Nephron progenitor cell (in vitro differentiated cells): Measurements from ENCODE around the gene MMS19.
A peak's percentile ranks its signal among the peaks of the same experiment; 100 is the strongest.

Source experiments
- DNase-seq: peaks from one replicate; pipeline ENCODE4 v3.0.0; 2021
- H3K27ac Mint-ChIP-seq: 2 replicates; pipeline ENCODE4 v1.8.0; 2021; ENCODE audit warnings: mild to moderate bottlenecking, moderate library complexity, mixed read lengths
- H3K27me3 Mint-ChIP-seq: 2 replicates; pipeline ENCODE4 v1.8.0; 2021; ENCODE audit warnings: mild to moderate bottlenecking, low read depth, mixed read lengths; ENCODE audit not compliant: poor library complexity
- H3K36me3 Mint-ChIP-seq: 2 replicates; pipeline ENCODE4 v1.8.0; 2021; ENCODE audit warnings: low read depth, mixed read lengths
- H3K4me1 Mint-ChIP-seq: 2 replicates; pipeline ENCODE4 v1.8.0; 2021; ENCODE audit warnings: mixed read lengths
- H3K4me3 Mint-ChIP-seq: 2 replicates; pipeline ENCODE4 v1.8.0; 2021; ENCODE audit warnings: mild to moderate bottlenecking, moderate library complexity, mixed read lengths
- H3K9me3 Mint-ChIP-seq: 2 replicates; pipeline ENCODE4 v1.8.0; 2021; ENCODE audit warnings: mild to moderate bottlenecking, moderate library complexity, mixed read lengths
- TF ChIP-seq, protein P1 (sequence below): fragments of 200-600 bp; sonication (generic); IDR thresholded peaks from 2 replicates; pipeline ENCODE4 v1.5.0; 2021; ENCODE audit warnings: antibody characterized with exemption

Gene MMS19

DNA sequence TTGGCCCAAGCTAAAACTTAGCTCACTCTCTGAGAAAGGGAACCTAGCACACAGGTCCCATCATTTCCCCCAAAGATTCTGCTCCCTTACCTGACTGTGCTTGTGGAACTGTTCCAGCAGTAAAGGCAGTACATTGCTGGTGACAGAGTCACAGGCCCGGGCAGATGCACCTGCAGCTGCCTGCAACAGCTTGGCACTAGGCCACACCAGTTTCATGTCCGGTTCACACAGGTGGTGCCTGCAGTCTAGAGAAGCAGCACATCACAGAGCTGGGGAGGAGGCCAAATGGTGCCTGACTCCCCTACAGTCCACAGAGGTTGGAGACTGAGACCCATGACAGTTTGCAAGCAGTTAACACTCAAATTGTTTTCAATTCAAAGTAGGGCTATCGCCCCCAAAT, 30.1 kb downstream of the MMS19 start:
- H3K4me1 Mint-ChIP-seq = no peaks in the 10 kb centered on the region

DNA sequence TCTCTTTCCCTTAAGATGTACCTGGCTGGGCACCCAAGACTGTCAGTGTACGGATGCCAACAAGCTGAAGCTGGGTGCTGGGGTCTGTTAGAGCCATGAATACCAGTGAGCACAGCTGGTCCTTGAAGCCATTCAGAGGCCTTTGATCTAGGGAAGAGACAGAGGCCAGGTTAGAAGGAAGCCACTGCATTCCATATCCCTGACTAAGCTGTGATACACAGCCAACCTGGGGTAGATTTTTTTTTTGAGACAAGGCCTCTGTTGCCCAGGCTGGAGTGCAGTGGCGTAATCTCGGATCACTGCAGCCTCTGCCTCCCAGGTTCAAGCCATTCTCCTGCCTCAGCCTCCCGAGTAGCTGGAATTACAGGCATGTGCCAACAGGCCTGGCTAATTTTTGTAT, 31.5 kb downstream of the MMS19 start:
- Mint-ChIP-seq H3K4me1 (no peaks in the 10 kb centered on the region), H3K9me3 (no peaks in the 10 kb centered on the region), H3K27me3 (no peaks in the 10 kb centered on the region), H3K36me3 (peaks cover 42% of the 10 kb centered on the region), H3K27ac (no peak overlapping the region), H3K4me3 (no peak overlapping the region)
- DNase-seq = no peak
- TF ChIP-seq, protein P1, sequence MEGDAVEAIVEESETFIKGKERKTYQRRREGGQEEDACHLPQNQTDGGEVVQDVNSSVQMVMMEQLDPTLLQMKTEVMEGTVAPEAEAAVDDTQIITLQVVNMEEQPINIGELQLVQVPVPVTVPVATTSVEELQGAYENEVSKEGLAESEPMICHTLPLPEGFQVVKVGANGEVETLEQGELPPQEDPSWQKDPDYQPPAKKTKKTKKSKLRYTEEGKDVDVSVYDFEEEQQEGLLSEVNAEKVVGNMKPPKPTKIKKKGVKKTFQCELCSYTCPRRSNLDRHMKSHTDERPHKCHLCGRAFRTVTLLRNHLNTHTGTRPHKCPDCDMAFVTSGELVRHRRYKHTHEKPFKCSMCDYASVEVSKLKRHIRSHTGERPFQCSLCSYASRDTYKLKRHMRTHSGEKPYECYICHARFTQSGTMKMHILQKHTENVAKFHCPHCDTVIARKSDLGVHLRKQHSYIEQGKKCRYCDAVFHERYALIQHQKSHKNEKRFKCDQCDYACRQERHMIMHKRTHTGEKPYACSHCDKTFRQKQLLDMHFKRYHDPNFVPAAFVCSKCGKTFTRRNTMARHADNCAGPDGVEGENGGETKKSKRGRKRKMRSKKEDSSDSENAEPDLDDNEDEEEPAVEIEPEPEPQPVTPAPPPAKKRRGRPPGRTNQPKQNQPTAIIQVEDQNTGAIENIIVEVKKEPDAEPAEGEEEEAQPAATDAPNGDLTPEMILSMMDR = no peak

More for the DNA sequence above, 30.1 kb downstream of the MMS19 start:
- Mint-ChIP-seq H3K36me3 (peaks cover 37% of the 10 kb centered on the region), H3K27me3 (no peaks in the 10 kb centered on the region), H3K9me3 (no peaks in the 10 kb centered on the region), H3K4me3 (no peak overlapping the region), H3K27ac (no peak overlapping the region)
- DNase-seq = no peak
- TF ChIP-seq, protein P1 = no peak

DNA sequence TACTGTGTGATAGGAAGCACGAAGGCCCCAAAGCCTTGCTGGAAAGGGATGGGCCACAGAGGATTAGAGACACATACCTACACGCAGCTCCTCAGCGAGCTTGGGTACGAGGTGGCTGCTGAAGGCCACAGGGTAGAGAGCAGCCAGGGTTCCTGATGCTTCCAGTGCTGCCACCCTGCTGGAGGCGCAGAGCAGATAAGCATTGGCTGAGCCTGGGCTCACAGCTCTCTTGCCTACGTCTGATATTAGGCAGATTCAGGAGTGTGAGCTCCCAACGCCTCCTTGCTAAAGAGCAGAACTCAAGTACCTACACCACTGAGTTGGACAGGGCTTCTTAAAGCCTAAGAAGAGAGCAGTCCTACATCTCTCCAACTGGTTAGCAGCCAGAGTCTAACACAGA, 32.2 kb downstream of the MMS19 start:
- peak overlapping the region; percentile 19 for H3K27ac Mint-ChIP-seq

DNA sequence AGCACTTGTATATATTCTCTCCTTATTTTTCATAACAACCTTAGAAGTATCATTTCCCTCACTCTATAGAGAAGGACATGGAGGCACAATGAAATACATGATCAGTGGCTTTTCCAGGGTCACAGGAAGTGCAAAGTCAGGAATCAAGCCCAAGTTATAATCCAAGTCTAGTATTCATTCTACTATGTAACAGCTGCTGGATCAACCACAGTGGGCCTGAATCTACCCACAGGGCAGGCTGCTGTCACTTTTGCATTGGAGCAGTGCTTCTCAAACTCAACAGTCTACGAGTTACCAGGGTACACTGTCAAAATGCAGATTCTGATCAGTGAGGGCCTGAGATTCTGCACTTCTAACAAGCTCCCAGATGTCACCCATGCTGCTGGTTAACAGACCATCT, 34.0 kb downstream of the MMS19 start:
- no peak overlapping the region for H3K4me3 Mint-ChIP-seq
- peaks cover 11% of the 10 kb centered on the region for H3K4me1 Mint-ChIP-seq
- no peak for DNase-seq
- H3K36me3 Mint-ChIP-seq = peaks cover 47% of the 10 kb centered on the region
- peak overlapping the region; percentile 57 for H3K27ac Mint-ChIP-seq
- no peaks in the 10 kb centered on the region for H3K9me3 Mint-ChIP-seq
- TF ChIP-seq, protein P1 = no peak
- no peaks in the 10 kb centered on the region for H3K27me3 Mint-ChIP-seq

More for the DNA sequence above, 32.2 kb downstream of the MMS19 start:
- no peak for DNase-seq
- Mint-ChIP-seq H3K36me3 (peaks cover 44% of the 10 kb centered on the region), H3K9me3 (no peaks in the 10 kb centered on the region), H3K27me3 (no peaks in the 10 kb centered on the region), H3K4me1 (no peaks in the 10 kb centered on the region), H3K4me3 (no peak overlapping the region)
- TF ChIP-seq, protein P1 = no peak

DNA sequence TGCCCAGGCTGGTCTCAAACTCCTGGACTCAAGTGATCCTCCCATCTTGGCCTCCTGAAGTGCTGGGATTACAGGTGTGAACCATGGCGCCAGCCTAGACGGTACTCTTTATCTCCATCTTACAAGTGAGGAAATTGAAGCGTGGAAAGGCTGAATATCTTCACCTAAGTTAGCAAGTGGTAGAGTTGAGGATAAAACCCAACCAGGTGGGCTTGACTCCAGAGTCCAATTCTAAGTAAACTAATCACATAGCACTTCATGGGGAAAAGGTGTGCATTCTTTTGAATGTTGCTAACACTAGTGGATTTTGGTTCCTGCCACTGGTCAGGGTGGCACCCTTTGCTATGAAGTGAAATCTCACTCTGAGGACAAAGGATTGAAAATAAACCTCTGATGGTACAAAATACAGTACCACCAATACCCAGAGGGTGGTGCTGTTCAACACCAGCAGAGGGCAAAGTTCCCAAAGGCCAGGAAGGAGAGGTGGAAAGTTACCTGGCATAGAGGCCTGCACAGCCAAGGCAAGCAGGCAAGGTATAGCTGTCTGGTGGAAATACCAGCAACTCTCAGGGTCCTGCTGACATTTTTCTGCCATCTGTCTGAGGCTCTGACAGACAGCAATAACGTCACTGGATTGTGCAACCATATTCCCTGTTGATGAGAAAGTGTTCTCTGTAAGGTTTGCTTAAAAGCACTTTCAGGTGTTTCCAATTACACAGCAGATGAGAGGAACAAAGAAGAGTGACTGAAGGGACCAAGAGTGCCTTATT, 34.7 kb downstream of the MMS19 start:
- DNase-seq = peak; percentile 39
- H3K27me3 Mint-ChIP-seq = no peaks in the 10 kb centered on the region

More for the DNA sequence above, 34.7 kb downstream of the MMS19 start:
- H3K27ac Mint-ChIP-seq = peak overlapping the region; percentile 74
- H3K4me3 Mint-ChIP-seq = no peak overlapping the region
- peaks cover 50% of the 10 kb centered on the region for H3K36me3 Mint-ChIP-seq
- peaks cover 11% of the 10 kb centered on the region for H3K4me1 Mint-ChIP-seq
- TF ChIP-seq, protein P1 = peak; percentile 83
- no peaks in the 10 kb centered on the region for H3K9me3 Mint-ChIP-seq
